Keratinocyte (primary cell): ENCODE data around the gene FAM120A. TPM values are rescaled to one million over a fixed set of nuclear protein-coding genes. Genes with fewer than 3 reads are reported as not detected.

Source experiments
- DNase-seq: peaks from one replicate; pipeline ENCODE4 v3.0.0-alpha.2; 2011; ENCODE audit warnings: low read depth, missing footprints, low spot score
- FAIRE-seq: peaks from 2 replicates; lab custom pipeline; 2011; peaks lifted over from hg19 to GRCh38; lab: Jason Lieb, UNC
- H2AFZ ChIP-seq: 2 replicates; pipeline ENCODE4 v1.6.0; 2012; ENCODE audit warnings: low read length, control low read depth, inconsistent platforms; ENCODE audit not compliant: control insufficient read depth
- H3K27ac ChIP-seq: 2 replicates; pipeline ENCODE4 v1.5.1; 2011; ENCODE audit warnings: low read length; ENCODE audit not compliant: control insufficient read depth, insufficient read depth
- H3K27me3 ChIP-seq: 3 replicates; pipeline ENCODE4 v1.6.0; 2011; ENCODE audit warnings: low read length; ENCODE audit not compliant: control insufficient read depth, insufficient read depth; ENCODE audit errors: extremely low read depth
- H3K36me3 ChIP-seq, 2 experiments: 2 replicates in 1 of 2; 3 replicates in 1 of 2; pipeline ENCODE4 v1.5.1; 2011; ENCODE audit warnings: low read length in 2 of 2, mild to moderate bottlenecking in 1 of 2; ENCODE audit not compliant: control insufficient read depth in 2 of 2, insufficient read depth in 2 of 2; ENCODE audit errors: extremely low read depth in 1 of 2
- H3K4me1 ChIP-seq: 3 replicates; pipeline ENCODE4 v1.5.1; 2011; ENCODE audit warnings: low read length; ENCODE audit not compliant: control insufficient read depth, insufficient read depth; ENCODE audit errors: extremely low read depth
- H3K4me2 ChIP-seq: 3 replicates; pipeline ENCODE4 v1.6.0; 2011; ENCODE audit warnings: low read depth, low read length; ENCODE audit not compliant: control insufficient read depth, insufficient read depth; ENCODE audit errors: extremely low read depth
- H3K4me3 ChIP-seq, 3 experiments: fragments of 200-600 bp in 1 of 3; sonication (generic) in 1 of 3; 2 replicates in 2 of 3; 3 replicates in 1 of 3; pipeline ENCODE4 v1.5.1; 2011 to 2016; ENCODE audit warnings: low read length in 3 of 3, mild to moderate bottlenecking in 3 of 3, control low read depth in 2 of 3, inconsistent platforms in 1 of 3, low read depth in 1 of 3, mixed read lengths in 1 of 3, mixed run types in 1 of 3, moderate library complexity in 1 of 3; ENCODE audit not compliant: control insufficient read depth in 2 of 3, insufficient read depth in 2 of 3; ENCODE audit errors: extremely low read depth in 1 of 3
- H3K79me2 ChIP-seq: 2 replicates; pipeline ENCODE4 v1.6.0; 2012; ENCODE audit warnings: low read length; ENCODE audit not compliant: control insufficient read depth, insufficient read depth
- H3K9ac ChIP-seq: 3 replicates; pipeline ENCODE4 v1.6.0; 2011; ENCODE audit warnings: low read length; ENCODE audit not compliant: control insufficient read depth, insufficient read depth; ENCODE audit errors: extremely low read depth
- H3K9me1 ChIP-seq: 3 replicates; pipeline ENCODE4 v1.6.0; 2011; ENCODE audit warnings: low read length; ENCODE audit not compliant: control insufficient read depth, insufficient read depth; ENCODE audit errors: extremely low read depth
- H3K9me3 ChIP-seq: 2 replicates; pipeline ENCODE4 v1.5.1; 2012; ENCODE audit warnings: low read depth, low read length; ENCODE audit not compliant: control insufficient read depth
- H4K20me1 ChIP-seq: 3 replicates; pipeline ENCODE4 v1.6.0; 2011; ENCODE audit warnings: low read length; ENCODE audit not compliant: control insufficient read depth, insufficient read depth; ENCODE audit errors: extremely low read depth
- EZH2 ChIP-seq: IDR thresholded peaks from one replicate; pipeline ENCODE4 v1.6.1; 2012; ENCODE audit warnings: inconsistent platforms, mild to moderate bottlenecking, low read length, moderate library complexity
- dilution Hi-C: fragments of 300-500 bp; cut with MboI; formaldehyde crosslinking; loops from one replicate; pipeline ENCODE4 v1.7.0; 2020; ENCODE audit warnings: low sequenced_read_pairs; ENCODE audit not compliant: extremely low pct_ligation_motif_present
- polyA plus RNA-seq, 5 experiments: library from polyadenylated mRNA; depleted of rRNA in 3 of 5; stranded (reverse) in 3 of 5; stranded (forward) in 1 of 5; unstranded in 1 of 5; fragments of >200 nt; gene quantifications; 1 replicate in 1 of 5; 2 replicates in 3 of 5; 3 replicates in 1 of 5; pipeline versions ENCODE4 v1.2.1 to v1.2.3, GENCODE V29; 2011 to 2012; ENCODE audit warnings: missing spikeins in 2 of 5, low read depth in 1 of 5, low replicate concordance in 1 of 5
- TF ChIP-seq, protein P1 (sequence below), 3 experiments: IDR thresholded peaks in 1 of 3; conservative IDR thresholded peaks in 1 of 3; optimal IDR thresholded peaks in 1 of 3; 2 replicates in 2 of 3; 3 replicates in 1 of 3; pipeline versions ENCODE3 to v1.5.1; 2011; ENCODE audit warnings: low read length in 3 of 3, mild to moderate bottlenecking in 3 of 3, moderate library complexity in 2 of 3, control low read depth in 1 of 3, inconsistent platforms in 1 of 3; ENCODE audit not compliant: insufficient read depth in 2 of 3; ENCODE audit errors: extremely low read depth in 1 of 3

FAM120A gene
- polyA plus RNA-seq, 1 donor (not counting 4 experiments of a cell fraction or from before 2014, with no cell fraction given), result 79.2 TPM

DNA sequence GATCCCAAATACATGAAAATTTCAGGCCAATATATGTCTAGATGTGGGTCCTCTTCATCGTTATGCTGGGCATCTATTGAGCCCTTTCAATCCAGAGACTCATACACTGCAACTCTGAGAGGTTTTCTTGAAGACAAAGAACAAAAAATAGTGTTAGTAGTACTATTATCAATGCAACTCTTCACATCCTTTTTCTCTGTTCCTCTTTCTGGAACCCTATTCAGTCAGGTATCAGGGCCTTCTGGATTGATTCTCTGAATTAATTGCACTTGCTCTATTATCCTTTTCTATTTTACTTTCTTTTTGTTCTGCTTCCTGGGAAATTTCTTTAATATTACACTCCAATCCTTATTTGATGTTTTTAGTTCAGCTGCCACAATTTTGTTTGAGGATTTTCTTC lies 18.5 kb upstream of the FAM120A start:
- no peak for FAIRE-seq

DNA sequence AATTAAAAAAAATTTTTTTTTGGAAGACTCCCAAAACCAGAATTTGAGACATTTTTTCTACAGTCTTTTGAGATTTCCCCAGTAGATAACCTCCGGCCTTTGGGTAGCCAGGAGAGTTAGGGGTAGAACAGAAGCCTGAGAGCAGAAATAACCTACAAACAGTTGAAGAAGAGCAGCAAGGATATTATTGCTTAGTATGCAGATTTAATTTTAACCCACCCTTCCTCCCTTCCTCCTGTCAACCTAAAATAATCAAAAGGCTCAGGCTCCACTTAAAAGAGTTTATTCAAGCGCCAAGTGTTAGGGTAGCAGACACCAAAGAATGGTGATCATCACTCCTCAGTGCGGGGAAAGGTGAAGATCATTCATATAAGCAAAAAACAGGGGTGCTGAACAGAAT lies 17.4 kb upstream of the FAM120A start:
- Histone ChIP-seq H3K27me3 (no peaks in the 10 kb centered on the region), H4K20me1 (no peaks in the 10 kb centered on the region), H3K4me2 (no peak overlapping the region), H2AFZ (no peak overlapping the region), H3K4me1 (no peaks in the 10 kb centered on the region), H3K79me2 (no peaks in the 10 kb centered on the region), H3K9ac (no peak overlapping the region), H3K9me3 (no peaks in the 10 kb centered on the region), H3K36me3 (no peaks in the 10 kb centered on the region), H3K4me3 (no peak overlapping the region), H3K9me1 (no peaks in the 10 kb centered on the region), H3K27ac (no peak overlapping the region)
- no peak for FAIRE-seq
- TF ChIP-seq EZH2, result no peak
- TF ChIP-seq, protein P1, sequence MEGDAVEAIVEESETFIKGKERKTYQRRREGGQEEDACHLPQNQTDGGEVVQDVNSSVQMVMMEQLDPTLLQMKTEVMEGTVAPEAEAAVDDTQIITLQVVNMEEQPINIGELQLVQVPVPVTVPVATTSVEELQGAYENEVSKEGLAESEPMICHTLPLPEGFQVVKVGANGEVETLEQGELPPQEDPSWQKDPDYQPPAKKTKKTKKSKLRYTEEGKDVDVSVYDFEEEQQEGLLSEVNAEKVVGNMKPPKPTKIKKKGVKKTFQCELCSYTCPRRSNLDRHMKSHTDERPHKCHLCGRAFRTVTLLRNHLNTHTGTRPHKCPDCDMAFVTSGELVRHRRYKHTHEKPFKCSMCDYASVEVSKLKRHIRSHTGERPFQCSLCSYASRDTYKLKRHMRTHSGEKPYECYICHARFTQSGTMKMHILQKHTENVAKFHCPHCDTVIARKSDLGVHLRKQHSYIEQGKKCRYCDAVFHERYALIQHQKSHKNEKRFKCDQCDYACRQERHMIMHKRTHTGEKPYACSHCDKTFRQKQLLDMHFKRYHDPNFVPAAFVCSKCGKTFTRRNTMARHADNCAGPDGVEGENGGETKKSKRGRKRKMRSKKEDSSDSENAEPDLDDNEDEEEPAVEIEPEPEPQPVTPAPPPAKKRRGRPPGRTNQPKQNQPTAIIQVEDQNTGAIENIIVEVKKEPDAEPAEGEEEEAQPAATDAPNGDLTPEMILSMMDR (optimal IDR thresholded peaks at IDR 0.05 in 1 of 3, IDR thresholded peaks at IDR 0.05 in 1 of 3, conservative IDR thresholded peaks at IDR 0.05 in 1 of 3; ENCODE audit: extremely low read depth in 1 of 3, insufficient read depth in 2 of 3, low read length in 3 of 3), result no peak
- DNase-seq, result no peak
- dilution Hi-C loops, result no loop called here

More for the DNA sequence above, 18.5 kb upstream of the FAM120A start:
- no peaks in the 10 kb centered on the region for H3K9me3 ChIP-seq
- TF ChIP-seq, protein P1 (optimal IDR thresholded peaks at IDR 0.05 in 1 of 3, IDR thresholded peaks at IDR 0.05 in 1 of 3, conservative IDR thresholded peaks at IDR 0.05 in 1 of 3; ENCODE audit: extremely low read depth in 1 of 3, insufficient read depth in 2 of 3, low read length in 3 of 3), result no peak
- no peak for TF ChIP-seq EZH2
- no peak overlapping the region for H3K4me3 ChIP-seq
- no peaks in the 10 kb centered on the region for H3K9me1 ChIP-seq
- H3K27me3 ChIP-seq, result no peaks in the 10 kb centered on the region
- H4K20me1 ChIP-seq, result no peaks in the 10 kb centered on the region
- DNase-seq, result no peak
- no peak overlapping the region for H3K4me2 ChIP-seq
- H3K36me3 ChIP-seq, result no peaks in the 10 kb centered on the region
- no peak overlapping the region for H3K27ac ChIP-seq
- no peak overlapping the region for H3K9ac ChIP-seq
- dilution Hi-C loops, result no loop called here
- H2AFZ ChIP-seq, result no peak overlapping the region
- no peaks in the 10 kb centered on the region for H3K79me2 ChIP-seq
- no peaks in the 10 kb centered on the region for H3K4me1 ChIP-seq
